Measurements from ENCODE around the gene CUZD1. TPM values are rescaled to one million over a fixed set of nuclear protein-coding genes. Genes with fewer than 3 reads are reported as not detected.

Gene CUZD1
- total and polyA plus RNA-seq, 2 of the 4 experiments (the other 2 are of a cell fraction), result 0.36 to 0.67 TPM

DNA sequence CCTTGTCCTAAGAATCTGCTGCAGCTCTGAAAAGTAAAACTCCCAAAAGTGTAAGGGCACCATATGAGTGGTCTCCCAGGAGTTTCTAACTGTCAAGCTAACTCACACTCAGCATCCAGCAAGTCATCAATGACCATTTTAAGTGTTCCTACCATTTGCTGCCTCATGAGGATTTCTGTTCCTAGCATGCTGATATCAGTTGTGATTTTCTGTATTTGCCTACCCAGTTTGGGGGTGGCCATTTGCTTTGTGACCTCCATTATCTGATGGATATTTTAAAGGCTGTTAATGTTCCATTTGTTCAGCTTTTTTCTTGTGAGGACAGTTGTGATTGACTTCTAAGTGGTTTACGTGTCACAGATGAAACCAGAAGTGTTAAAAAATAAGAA is 30.8 kb upstream of the CUZD1 start:
- Histone ChIP-seq H3K9me1 (ENCODE audit: insufficient read depth, low read length) (no peaks in the 10 kb centered on the region), H2AK5ac (ENCODE audit: low read depth, low read length) (no peak overlapping the region), H3K9me3 (ENCODE audit: control insufficient read depth, insufficient read depth, low read length) (no peaks in the 10 kb centered on the region), H4K5ac (ENCODE audit: low read depth, low read length) (no peak overlapping the region), H2BK120ac (ENCODE audit: low read depth, low read length) (no peak overlapping the region), H2BK15ac (ENCODE audit: low read depth, low read length) (no peak overlapping the region), H3K36me3 (ENCODE audit: control insufficient read depth, insufficient read depth, low read length) (no peaks in the 10 kb centered on the region), H3K4me2 (ENCODE audit: low read depth, low read length) (no peak overlapping the region), H3K14ac (replicated peaks; ENCODE audit: low read depth, low read length) (no peak overlapping the region), H2BK20ac (ENCODE audit: low read depth, low read length) (no peak overlapping the region), H3K56ac (ENCODE audit: extremely low read depth, insufficient read depth, low read length) (no peak overlapping the region), H3K4ac (ENCODE audit: low read depth, low read length) (no peak overlapping the region), H3K4me3 (ENCODE audit: insufficient read depth, low read depth, low read length) (no peak overlapping the region), H3K9ac (ENCODE audit: low read depth, low read length) (no peak overlapping the region), H3K18ac (ENCODE audit: low read depth, low read length) (no peak overlapping the region), H3K4me1 (ENCODE audit: control insufficient read depth, insufficient read depth, low read length) (peaks cover 3% of the 10 kb centered on the region), H3K27me3 (ENCODE audit: control insufficient read depth, insufficient read depth, low read length) (no peaks in the 10 kb centered on the region), H2AFZ (replicated peaks; ENCODE audit: low read length, poor library complexity) (no peak overlapping the region), H2AK9ac (replicated peaks; ENCODE audit: low read depth, low read length, poor library complexity) (no peak overlapping the region), H3K79me1 (ENCODE audit: low read depth in 1 of 2, low read length in 2 of 2) (peaks cover 9 to 17% of the 10 kb centered on the region in 2 experiments; a peak in 3 of 4 replicates), H2BK5ac (ENCODE audit: low read depth, low read length, poor library complexity, severe bottlenecking) (no peak overlapping the region), H4K91ac (ENCODE audit: insufficient read depth, low read depth, low read length) (no peak overlapping the region), H4K8ac (ENCODE audit: low read depth in 2 of 2, low read length in 2 of 2) (no peak overlapping the region), H3K23ac (ENCODE audit: low read depth, low read length) (no peak overlapping the region), H4K20me1 (ENCODE audit: insufficient read depth, low read length) (no peaks in the 10 kb centered on the region), H3K27ac (ENCODE audit: insufficient read depth, low read length) (no peak overlapping the region)
- CTCF ChIA-PET, result no interaction called here
- no peak for ATAC-seq (ENCODE audit: low read depth)
- dilution Hi-C loops (cut with HindIII; ENCODE audit: low sequenced_read_pairs, unreplicated experiment) (no loop called here), intact Hi-C loops (cut with micrococcal nuclease) (loop anchor here (5.0 kb wide), 1 partner anchor 76 kb away; the partner anchor contains the start of gene C10orf88), in situ Hi-C loops (cut with MboI; ENCODE audit: low sequenced_read_pairs) (no loop called here)
- BruUV-seq (replicated peaks), result no TSS peak
- WGBS, 2 experiments (ENCODE audit: extremely low coverage in 2 of 2, insufficient read length in 1 of 2), result no CpG with 5 or more reads among the region's 1 CpG
- no peak for DNase-seq
- TF ChIP-seq MAFK (IDR thresholded peaks at IDR 0.05; ENCODE audit: low read depth, low read length), result no peak
- POLR2A ChIA-PET (ENCODE audit: unreplicated experiment), result no interaction called here
